Hepatic stellate cell (primary cell): ENCODE measurements around the gene TRIM27.
"Not testable (repeated sequence)": the region's sequence is repeated elsewhere in the genome, so short reads cannot be mapped to it uniquely, and the experiment has no call there.

Experiments
- DNase-seq: peaks from one replicate; pipeline ENCODE4 v3.0.0; 2011; ENCODE audit warnings: low spot score

TRIM27 gene

GRCh38 chr6:28864326-28864923, 59.4 kb downstream of the TRIM27 start:
- no peak for DNase-seq

GRCh38 chr6:28863604-28864325, 60.0 kb downstream of the TRIM27 start:
- DNase-seq: peak; percentile 58

DNA sequence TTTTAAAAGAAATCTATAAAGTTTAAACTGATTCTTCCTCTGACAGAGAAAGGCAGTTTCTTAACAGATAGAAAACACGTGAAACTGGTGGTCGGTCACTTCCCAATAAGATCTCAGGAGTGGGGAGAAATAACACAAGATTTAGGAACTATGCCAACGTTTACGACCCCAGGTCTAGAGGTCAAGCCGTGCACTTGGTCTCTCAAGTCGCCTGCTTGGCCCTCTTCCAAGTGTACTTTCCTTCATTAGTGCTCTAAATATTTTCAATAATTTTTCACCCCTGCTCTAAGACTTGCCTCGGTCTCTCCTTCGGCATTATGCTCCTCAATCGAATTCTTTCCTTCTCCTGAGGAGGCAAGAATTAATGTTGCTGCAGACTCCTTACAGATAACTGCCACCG, 61.7 kb downstream of the TRIM27 start:
- no peak for DNase-seq

DNA sequence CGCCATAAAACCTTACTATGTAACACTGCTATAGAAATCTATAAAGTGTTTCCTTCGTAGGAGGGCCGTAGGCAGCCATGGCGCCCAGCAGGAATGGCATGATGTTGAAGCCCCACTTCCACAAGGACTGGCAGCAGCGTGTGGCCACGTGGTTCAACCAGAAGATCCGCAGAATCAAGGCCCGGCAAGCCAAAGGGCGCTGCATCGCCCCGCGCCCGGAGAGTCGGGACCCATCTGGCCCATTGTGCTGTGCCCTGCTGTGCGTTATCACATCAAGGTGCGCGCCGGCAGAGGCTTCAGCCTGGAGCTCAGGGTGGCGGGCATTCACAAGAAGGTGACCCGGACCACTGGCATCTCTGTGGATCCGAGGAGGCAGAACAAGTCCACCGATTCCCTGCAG, 62.4 kb downstream of the TRIM27 start:
- no peak for DNase-seq

- DNase-seq: no peak
These were observed 63.2 kb downstream of the TRIM27 start for GRCh38 chr6:28860581-28860980.

DNA sequence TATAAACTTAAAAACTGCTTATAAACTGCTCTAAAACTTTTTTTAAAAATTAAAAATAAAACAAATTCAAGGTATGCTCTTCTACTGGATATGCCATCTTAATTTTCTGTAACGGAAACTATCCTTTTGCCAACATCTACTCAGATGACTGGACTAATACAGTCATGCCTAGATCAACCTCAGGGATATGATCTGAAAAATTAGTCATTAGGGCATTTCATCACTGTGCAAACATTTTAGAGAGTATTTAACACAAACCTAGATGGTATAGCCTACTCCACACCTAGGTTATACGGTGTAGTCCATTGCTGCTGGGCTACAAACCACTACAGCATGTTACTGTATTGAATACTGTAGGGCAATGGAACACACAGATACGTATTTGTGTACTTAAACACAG, 64.8 kb downstream of the TRIM27 start:
- no peak for DNase-seq

DNA sequence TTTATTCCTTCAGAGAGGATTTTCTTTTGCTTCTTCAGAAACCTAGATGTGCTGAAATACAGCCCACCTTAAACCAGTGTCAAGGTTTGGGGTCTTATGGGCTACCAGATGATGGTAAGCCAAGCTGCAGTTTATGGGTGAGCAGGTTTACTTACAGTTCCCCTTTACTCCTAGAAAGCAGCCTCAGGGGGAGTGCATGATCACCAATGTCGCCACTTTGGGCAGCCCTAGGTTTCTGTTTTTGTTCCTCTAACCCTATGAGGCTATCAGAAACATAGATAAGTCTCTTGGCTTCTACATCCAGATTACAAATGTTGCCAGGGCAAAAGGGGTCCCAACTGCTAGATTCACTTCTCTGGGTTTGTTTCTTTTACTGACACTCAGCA, 67.2 kb downstream of the TRIM27 start:
- DNase-seq: no peak

DNA sequence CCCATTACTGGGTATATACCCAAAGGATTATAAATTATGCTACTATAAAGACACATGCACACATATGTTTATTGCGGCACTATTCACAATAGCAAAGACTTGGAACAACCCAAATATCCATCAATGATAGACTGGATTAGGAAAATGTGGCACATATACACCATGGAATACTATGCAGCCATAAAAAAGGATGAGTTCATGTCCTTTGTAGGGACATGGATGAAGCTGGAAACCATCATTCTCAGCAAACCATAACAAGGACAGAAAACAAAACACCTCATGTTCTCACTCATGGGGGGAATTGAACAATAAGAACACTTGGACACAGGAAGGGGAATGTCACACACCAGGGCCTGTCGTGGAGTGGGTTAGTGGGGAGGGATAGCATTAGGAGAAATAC, 69.4 kb downstream of the TRIM27 start:
- DNase-seq: not testable (repeated sequence)
